H1 (cell line): ENCODE measurements around the gene UBXN11. TPM values are rescaled to one million over a fixed set of nuclear protein-coding genes. Genes with fewer than 3 reads are reported as not detected.
A peak's percentile ranks its signal among the peaks of the same experiment; 100 is the strongest.

Source experiments
- CTCF ChIA-PET: fragments of 300-600 bp; sonication (Branson Sonifier 250); formaldehyde crosslinking; loops from one replicate; lab custom pipeline; 2021; ENCODE audit not compliant: partially characterized antibody; lab: Charles Lee
- POLR2A ChIA-PET: fragments of 300-600 bp; sonication (Branson Sonifier 250); formaldehyde crosslinking; loops from one replicate; lab custom pipeline; 2021; ENCODE audit warnings: inconsistent platforms; ENCODE audit not compliant: partially characterized antibody; lab: Charles Lee
- DNase-seq, 2 experiments: peaks; one replicate each; pipeline versions ENCODE4 v3.0.0 to v3.0.0-alpha.2; 2010 to 2022; ENCODE audit warnings: low spot score in 2 of 2, low read depth in 1 of 2, mixed read lengths in 1 of 2
- FAIRE-seq: peaks from 2 replicates; lab custom pipeline; 2011; peaks lifted over from hg19 to GRCh38; lab: Jason Lieb, UNC
- H2AFZ ChIP-seq: 2 replicates; pipeline ENCODE4 v1.8.1; 2012; ENCODE audit warnings: low read length, inconsistent platforms
- H2AK5ac ChIP-seq: 2 replicates; pipeline ENCODE4 v1.6.1; 2013; ENCODE audit warnings: low read depth, low read length
- H2BK120ac ChIP-seq: replicated peaks from 2 replicates; pipeline ENCODE3; 2013; ENCODE audit warnings: low read depth, low read length, inconsistent platforms
- H2BK12ac ChIP-seq: 2 replicates; pipeline ENCODE4 v1.6.1; 2013; ENCODE audit warnings: low read depth, low read length
- H2BK15ac ChIP-seq: 2 replicates; pipeline ENCODE4 v1.6.1; 2013; ENCODE audit warnings: low read length
- H2BK20ac ChIP-seq: 2 replicates; pipeline ENCODE4 v1.6.1; 2013; ENCODE audit warnings: low read length
- H2BK5ac ChIP-seq: 2 replicates; pipeline ENCODE4 v1.6.1; 2013; ENCODE audit warnings: low read depth, low read length
- H3K14ac ChIP-seq: 2 replicates; pipeline ENCODE4 v1.6.1; 2013; ENCODE audit warnings: inconsistent platforms; ENCODE audit not compliant: insufficient read length
- H3K18ac ChIP-seq: 2 replicates; pipeline ENCODE4 v1.6.1; 2013; ENCODE audit warnings: low read length; ENCODE audit errors: extremely low read depth
- H3K23ac ChIP-seq: 2 replicates; pipeline ENCODE4 v1.6.1; 2013; ENCODE audit warnings: inconsistent platforms; ENCODE audit not compliant: insufficient read length
- H3K23me2 ChIP-seq: 2 replicates; pipeline ENCODE4 v1.6.1; 2013; ENCODE audit warnings: low read depth, low read length
- H3K27ac ChIP-seq: 2 replicates; pipeline ENCODE4 v1.6.1; 2011; ENCODE audit warnings: low read depth, low read length, inconsistent platforms
- H3K27me3 ChIP-seq, 4 experiments: replicated peaks in 1 of 4; 1 replicate in 1 of 4; 2 replicates in 3 of 4; pipeline versions ENCODE4 v1.6.1 to v1.8.1; 2011 to 2013; ENCODE audit warnings: low read length in 3 of 4, mild to moderate bottlenecking in 3 of 4, inconsistent platforms in 2 of 4, mixed read lengths in 2 of 4, moderate library complexity in 1 of 4; ENCODE audit not compliant: control insufficient read depth in 3 of 4, insufficient read depth in 3 of 4; ENCODE audit errors: extremely low read depth in 1 of 4
- H3K36me3 ChIP-seq, 4 experiments: 2 replicates each; pipeline versions ENCODE4 v1.6.1 to v1.8.1; 2011 to 2013; ENCODE audit warnings: mild to moderate bottlenecking in 4 of 4, low read length in 3 of 4, moderate library complexity in 2 of 4, control low read depth in 1 of 4, inconsistent platforms in 1 of 4; ENCODE audit not compliant: insufficient read depth in 4 of 4, control insufficient read depth in 2 of 4
- H3K4ac ChIP-seq: replicated peaks from 2 replicates; pipeline ENCODE3; 2013; ENCODE audit warnings: low read length, low read depth, mixed read lengths, inconsistent platforms; ENCODE audit not compliant: insufficient read length
- H3K4me1 ChIP-seq, 4 experiments: replicated peaks in 1 of 4; 1 replicate in 1 of 4; 2 replicates in 3 of 4; pipeline versions ENCODE4 v1.6.1 to v1.8.1; 2011 to 2013; ENCODE audit warnings: low read length in 3 of 4, inconsistent platforms in 2 of 4, mixed read lengths in 1 of 4; ENCODE audit not compliant: insufficient read depth in 4 of 4, control insufficient read depth in 3 of 4
- H3K4me2 ChIP-seq, 2 experiments: 2 replicates each; pipeline versions ENCODE4 v1.6.1 to v1.8.1; 2011 to 2013; ENCODE audit warnings: low read depth in 2 of 2, low read length in 2 of 2, control low read depth in 1 of 2, inconsistent platforms in 1 of 2, mild to moderate bottlenecking in 1 of 2; ENCODE audit not compliant: insufficient read depth in 1 of 2
- H3K4me3 ChIP-seq, 4 experiments: fragments of 200-600, 300-600 bp in 1 of 4; sonication (generic), shearing (Covaris generic), sonication (Bioruptor Twin) in 1 of 4; 2 replicates each; pipeline versions ENCODE4 v1.5.1 to v1.8.1; 2011 to 2016; ENCODE audit warnings: low read length in 4 of 4, low read depth in 3 of 4, control low read depth in 2 of 4, inconsistent platforms in 2 of 4, mild to moderate bottlenecking in 2 of 4, mixed read lengths in 1 of 4, moderate library complexity in 1 of 4; ENCODE audit not compliant: insufficient read depth in 2 of 4; ENCODE audit errors: extremely low read depth in 1 of 4
- H3K56ac ChIP-seq: replicated peaks from 2 replicates; pipeline ENCODE3; 2013; ENCODE audit warnings: low read depth, mild to moderate bottlenecking, mixed read lengths, low read length, inconsistent platforms; ENCODE audit not compliant: insufficient read length
- H3K79me1 ChIP-seq: 2 replicates; pipeline ENCODE4 v1.6.1; 2013; ENCODE audit warnings: low read depth, low read length, control low read depth
- H3K79me2 ChIP-seq, 2 experiments: 2 replicates each; pipeline versions ENCODE4 v1.6.1 to v1.8.1; 2012 to 2013; ENCODE audit warnings: low read length in 2 of 2, mild to moderate bottlenecking in 2 of 2, inconsistent platforms in 1 of 2; ENCODE audit not compliant: insufficient read depth in 2 of 2, control insufficient read depth in 1 of 2
- H3K9ac ChIP-seq, 4 experiments: replicated peaks in 1 of 4; 1 replicate in 1 of 4; 2 replicates in 3 of 4; pipeline versions ENCODE4 v1.6.1 to v1.8.1; 2011 to 2013; ENCODE audit warnings: low read depth in 3 of 4, low read length in 3 of 4, control low read depth in 2 of 4, mild to moderate bottlenecking in 2 of 4, moderate library complexity in 2 of 4, inconsistent platforms in 1 of 4; ENCODE audit errors: extremely low read depth in 1 of 4
- H3K9me3 ChIP-seq, 2 experiments: 2 replicates each; pipeline versions ENCODE4 v1.6.1 to v1.8.1; 2012 to 2013; ENCODE audit warnings: mild to moderate bottlenecking in 2 of 2, moderate library complexity in 2 of 2, control low read depth in 1 of 2, inconsistent platforms in 1 of 2, low read depth in 1 of 2, low read length in 1 of 2, mixed read lengths in 1 of 2; ENCODE audit not compliant: insufficient read depth in 2 of 2
- H4K20me1 ChIP-seq, 2 experiments: replicated peaks in 1 of 2; 2 replicates each; pipeline versions ENCODE3 to v1.8.1; 2011 to 2013; ENCODE audit warnings: inconsistent platforms in 2 of 2, low read length in 2 of 2, mild to moderate bottlenecking in 1 of 2; ENCODE audit not compliant: insufficient read depth in 2 of 2, control insufficient read depth in 1 of 2
- H4K5ac ChIP-seq: 2 replicates; pipeline ENCODE4 v1.6.1; 2013; ENCODE audit warnings: low read length, low read depth, mixed read lengths, inconsistent platforms; ENCODE audit not compliant: insufficient read length
- H4K8ac ChIP-seq: 2 replicates; pipeline ENCODE4 v1.8.0; 2013; ENCODE audit warnings: mild to moderate bottlenecking, moderate library complexity, low read length, inconsistent platforms; ENCODE audit not compliant: insufficient read depth; ENCODE audit errors: extremely low read depth
- H4K91ac ChIP-seq: replicated peaks from 2 replicates; pipeline ENCODE3; 2013; ENCODE audit warnings: low read length, mixed read lengths, inconsistent platforms; ENCODE audit not compliant: insufficient read length
- GABPA ChIP-seq: IDR thresholded peaks from 2 replicates; pipeline ENCODE4 v1.6.1; 2011; ENCODE audit warnings: mild to moderate bottlenecking, low read length, moderate library complexity, borderline replicate concordance; ENCODE audit not compliant: insufficient read depth
- PHF8 ChIP-seq: fragments of 200-600 bp; sonication (generic); conservative IDR thresholded peaks from 2 replicates; pipeline ENCODE4 v1.7.1; 2012; ENCODE audit warnings: low read depth, mild to moderate bottlenecking, inconsistent platforms, low read length, moderate library complexity
- WGBS, 2 experiments: shearing (Covaris generic) in 1 of 2; methylation state at CpG; one replicate each; pipeline versions ENCODE4 v1.1.6 to v1.1.7; 2013 to 2015; ENCODE audit warnings: low lambda C conversion rate in 2 of 2, mixed read lengths in 2 of 2, inconsistent platforms in 1 of 2, low coverage in 1 of 2, missing lambda C conversion rate in 1 of 2; ENCODE audit not compliant: insufficient replicate concordance in 2 of 2, insufficient coverage in 1 of 2, insufficient read length in 1 of 2; ENCODE audit errors: extremely low coverage in 1 of 2, missing lambda C conversion rate in 1 of 2; 5-methylcytosine and 5-hydroxymethylcytosine counted together
- polyA plus RNA-seq, 7 experiments: library from polyadenylated mRNA; depleted of rRNA in 3 of 7; stranded (reverse) in 5 of 7; unstranded in 2 of 7; fragments of >200 nt in 5 of 7; fragments of 200-250 nt in 2 of 7; gene quantifications; 1 replicate in 5 of 7; 2 replicates in 1 of 7; 4 replicates in 1 of 7; pipeline versions ENCODE4 v1.2.1 to v1.2.3, GENCODE V29; 2011 to 2013; ENCODE audit warnings: missing spikeins in 2 of 7, mixed read lengths in 2 of 7
- total RNA-seq: library from RNA; stranded (reverse); fragmentation: NEBNext Ultra II Directional; extraction: Animal tissue kit (Norgen Biotek cat#: 25700); gene quantifications from 2 replicates; pipeline ENCODE4 v1.2.1, GENCODE V29; 2021

UBXN11 gene
- total and polyA plus RNA-seq, 2 of the 8 experiments (the other 6 are each of a cell fraction or from before 2014, with no cell fraction given), result 6.3 to 10.4 TPM

GRCh38 chr1:26280333-26281042 is 25.9 kb downstream of the UBXN11 start:
- H2BK12ac ChIP-seq, result no peak overlapping the region
- DNase-seq (no peak), FAIRE-seq (no peak)
- peak overlapping the region; percentile 60 to 88 for H3K4me2 ChIP-seq
- no peak overlapping the region for H3K23ac ChIP-seq
- H3K56ac ChIP-seq, result peak overlapping the region; percentile 74
- H3K36me3 ChIP-seq, result peaks cover 18 to 22% (median 21%) of the 10 kb centered on the region in 4 experiments
- peak overlapping the region; percentile 84; the same call in 1 of the 2 replicates for H4K8ac ChIP-seq
- peaks cover 0 to 5% of the 10 kb centered on the region in 2 experiments; a peak in 1 of 4 replicates for H3K79me2 ChIP-seq
- H2AFZ ChIP-seq, result no peak overlapping the region
- H2BK120ac ChIP-seq, result no peak overlapping the region
- peak overlapping the region in 3 of 4 experiments; percentile 50 to 54 (median 53); a peak in 5 of 7 replicates for H3K9ac ChIP-seq
- no peaks in the 10 kb centered on the region for H3K79me1 ChIP-seq
- no peak overlapping the region for H3K14ac ChIP-seq
- H2BK5ac ChIP-seq, result peak overlapping the region; percentile 73; the same call in 1 of the 2 replicates
- H4K20me1 ChIP-seq, result peaks cover 6 to 17% of the 10 kb centered on the region in 2 experiments
- peak overlapping the region; percentile 63 for H3K18ac ChIP-seq
- peaks cover 8 to 34% (median 22%) of the 10 kb centered on the region in 4 experiments for H3K4me1 ChIP-seq
- POLR2A ChIA-PET, result interaction anchor here (1.1 to 4.0 kb wide), 13 partner anchors 8 to 220 kb away, joined by 3 to 27 read pairs (median 4); partner anchors contain the start of genes CATSPER4, CD52, LIN28A and PDIK1L
- H3K23me2 ChIP-seq, result peaks cover 9% of the 10 kb centered on the region; the same call in 1 of the 2 replicates
- CTCF ChIA-PET, result interaction anchor here (1.2 to 39.7 kb wide), 14 partner anchors 10 to 229 kb away, joined by 3 to 1530 read pairs (median 4); partner anchors contain the start of genes CATSPER4, CD52, CEP85 and UBXN11
- no peak overlapping the region for H2BK20ac ChIP-seq
- no peaks in the 10 kb centered on the region for H3K27me3 ChIP-seq
- peak overlapping the region; percentile 54 for H4K5ac ChIP-seq
- H3K4me3 ChIP-seq, result peak overlapping the region; percentile 64 to 69 (median 64)
- WGBS, 2 experiments, result 41% methylated on average over 14 of the region's 20 CpGs; no CpG with 5 or more reads in 1 of the 2 experiments
- peak overlapping the region; percentile 88; the same call in 1 of the 2 replicates for H2BK15ac ChIP-seq
- no peaks in the 10 kb centered on the region for H3K9me3 ChIP-seq
- peak overlapping the region; percentile 11 for H4K91ac ChIP-seq
- H3K4ac ChIP-seq, result peak overlapping the region; percentile 79
- no peak overlapping the region; the same call in 1 of the 2 replicates for H2AK5ac ChIP-seq
- H3K27ac ChIP-seq, result 0 out of 2 replicates have a peak overlapping the region, but pooled peaks have one; percentile 26
- TF ChIP-seq GABPA, result 0 out of 2 replicates have a peak, but pooled peaks have one; percentile 1
- TF ChIP-seq PHF8, result 0 out of 2 replicates have a peak, but pooled peaks have one; percentile 34
